Hepatocyte (in vitro differentiated cells): ENCODE measurements around the gene SHROOM3. TPM values are rescaled to one million over a fixed set of nuclear protein-coding genes. Genes with fewer than 3 reads are reported as not detected.
"Not testable (repeated sequence)": the region's sequence is repeated elsewhere in the genome, so short reads cannot be mapped to it uniquely, and the experiment has no call there.

Source experiments
- DNase-seq: peaks from one replicate; pipeline ENCODE4 v3.0.0-alpha.2; 2016; ENCODE audit warnings: low spot score
- H2AFZ ChIP-seq: fragments of 200-600 bp; sonication (generic); 2 replicates; pipeline ENCODE4 v1.6.0; 2016; ENCODE audit warnings: antibody characterized with exemption, mild to moderate bottlenecking
- H3K27ac ChIP-seq: fragments of 200-600 bp; sonication (generic); 2 replicates; pipeline ENCODE4 v1.5.1; 2016; ENCODE audit warnings: mild to moderate bottlenecking
- H3K27me3 ChIP-seq: fragments of 200-600 bp; sonication (generic); 2 replicates; pipeline ENCODE4 v1.6.1; 2016
- H3K36me3 ChIP-seq: fragments of 200-600 bp; sonication (generic); replicated peaks from 2 replicates; pipeline ENCODE4 v1.5.1; 2016; ENCODE audit warnings: low read depth; ENCODE audit not compliant: insufficient read depth
- H3K4me1 ChIP-seq: fragments of 200-600 bp; sonication (generic); 2 replicates; pipeline ENCODE4 v1.5.1; 2016; ENCODE audit warnings: mild to moderate bottlenecking, moderate library complexity; ENCODE audit not compliant: insufficient read depth
- H3K4me2 ChIP-seq: fragments of 200-600 bp; sonication (generic); 2 replicates; pipeline ENCODE4 v1.6.0; 2016
- H3K4me3 ChIP-seq: fragments of 200-600 bp; sonication (generic); 2 replicates; pipeline ENCODE4 v1.5.1; 2016; ENCODE audit warnings: mild to moderate bottlenecking
- H3K79me2 ChIP-seq: fragments of 200-600 bp; sonication (generic); 2 replicates; pipeline ENCODE4 v1.6.0; 2017; ENCODE audit warnings: mild to moderate bottlenecking
- H3K9me2 ChIP-seq: fragments of 200-600 bp; sonication (generic); replicated peaks from 2 replicates; pipeline ENCODE4 v1.6.0; 2017; ENCODE audit warnings: mild to moderate bottlenecking; ENCODE audit not compliant: insufficient read depth
- H3K9me3 ChIP-seq: fragments of 200-600 bp; sonication (generic); 2 replicates; pipeline ENCODE4 v1.5.1; 2016; ENCODE audit warnings: low read depth, mild to moderate bottlenecking
- H4K20me1 ChIP-seq: fragments of 200-600 bp; sonication (generic); 2 replicates; pipeline ENCODE4 v1.6.0; 2016; ENCODE audit warnings: mild to moderate bottlenecking; ENCODE audit not compliant: insufficient read depth, poor library complexity, severe bottlenecking
- CTCF ChIP-seq: fragments of 200-600 bp; sonication (generic); IDR thresholded peaks from 2 replicates; pipeline ENCODE4 v1.5.1; 2016; ENCODE audit warnings: antibody characterized with exemption, mild to moderate bottlenecking; ENCODE audit not compliant: poor library complexity
- EZH2 ChIP-seq: fragments of 200-600 bp; sonication (generic); IDR thresholded peaks from 2 replicates; pipeline ENCODE4 v1.6.1; 2016; ENCODE audit warnings: antibody characterized with exemption, mild to moderate bottlenecking, borderline replicate concordance
- EZH2phosphoT487 ChIP-seq: fragments of 200-600 bp; sonication (generic); IDR thresholded peaks from one replicate; pipeline ENCODE4 v1.6.1; 2018; ENCODE audit warnings: antibody characterized with exemption, mild to moderate bottlenecking, low read depth, moderate library complexity; ENCODE audit not compliant: unreplicated experiment, severe bottlenecking
- WGBS: methylation state at CpG from one replicate; pipeline ENCODE4 v1.1.6; 2016; ENCODE audit warnings: low lambda C conversion rate; ENCODE audit errors: missing lambda C conversion rate; 5-methylcytosine and 5-hydroxymethylcytosine counted together
- polyA plus RNA-seq: library from polyadenylated mRNA; unstranded; fragments of >200 nt; fragmentation: Nextera tagmentation; extraction: Ambion mirVana; gene quantifications from 2 replicates; pipeline ENCODE4 v1.2.1, GENCODE V29; 2016
- total RNA-seq: library from RNA; depleted of rRNA; stranded (reverse); fragments of >200 nt; gene quantifications from 2 replicates; pipeline ENCODE4 v1.2.3, GENCODE V29; 2014

Gene SHROOM3
- total and polyA plus RNA-seq, 2 experiments from 2014 or later = 35.0 to 63.1 TPM

- Histone ChIP-seq H3K79me2 (peaks cover 75% of the 10 kb centered on the region), H3K4me2 (no peak overlapping the region), H3K36me3 (no peaks in the 10 kb centered on the region), H3K4me1 (peaks cover 37% of the 10 kb centered on the region), H3K9me2 (no peaks in the 10 kb centered on the region), H3K9me3 (no peaks in the 10 kb centered on the region), H3K4me3 (no peak overlapping the region), H2AFZ (no peak overlapping the region), H4K20me1 (no peaks in the 10 kb centered on the region), H3K27me3 (no peaks in the 10 kb centered on the region), H3K27ac (peak overlapping the region; percentile 21)
- no peak for TF ChIP-seq EZH2
- TF ChIP-seq CTCF = no peak
- no peak for TF ChIP-seq EZH2phosphoT487
- 90% methylated on average over 1 of the region's 1 CpG for WGBS
- DNase-seq = no peak
Observed at GRCh38 chr4:76607846-76608245, 172.8 kb downstream of the SHROOM3 start.

GRCh38 chr4:76608549-76608948 lies 173.5 kb downstream of the SHROOM3 start:
- H4K20me1 ChIP-seq, H3K9me2 ChIP-seq, DNase-seq, H3K4me3 ChIP-seq, H3K27me3 ChIP-seq, H3K36me3 ChIP-seq, H3K27ac ChIP-seq, H3K4me2 ChIP-seq, H3K9me3 ChIP-seq, H2AFZ ChIP-seq: not testable (repeated sequence)
- peaks cover 75% of the 10 kb centered on the region for H3K79me2 ChIP-seq
- H3K4me1 ChIP-seq = peaks cover 37% of the 10 kb centered on the region

- no peaks in the 10 kb centered on the region for H4K20me1 ChIP-seq
- peaks cover 37% of the 10 kb centered on the region for H3K4me1 ChIP-seq
Observed at GRCh38 chr4:76610751-76611547, 175.9 kb downstream of the SHROOM3 start.

More at GRCh38 chr4:76610751-76611547, 175.9 kb downstream of the SHROOM3 start:
- DNase-seq = no peak
- Histone ChIP-seq H3K4me3 (no peak overlapping the region), H2AFZ (no peak overlapping the region), H3K9me3 (no peaks in the 10 kb centered on the region), H3K27ac (peak overlapping the region; percentile 78), H3K27me3 (no peaks in the 10 kb centered on the region), H3K4me2 (peak overlapping the region; percentile 56), H3K9me2 (no peaks in the 10 kb centered on the region), H3K36me3 (no peaks in the 10 kb centered on the region), H3K79me2 (peaks cover 65% of the 10 kb centered on the region)
- 48% methylated on average over 8 of the region's 8 CpGs for WGBS
- TF ChIP-seq EZH2phosphoT487 = no peak
- TF ChIP-seq EZH2 = no peak
- no peak for TF ChIP-seq CTCF
